D721Med (cell line): ENCODE results near the gene NCKAP5.

ENCODE experiments used
- DNase-seq: peaks from one replicate; pipeline ENCODE4 v3.0.0; 2011; ENCODE audit warnings: low spot score; ENCODE audit not compliant: insufficient read length
- FAIRE-seq: peaks from 2 replicates; lab custom pipeline; 2011; peaks lifted over from hg19 to GRCh38; lab: Jason Lieb, UNC
- TF ChIP-seq, protein P1 (sequence below): IDR thresholded peaks from 2 replicates; pipeline ENCODE4 v1.5.1; 2012; ENCODE audit warnings: mild to moderate bottlenecking, control low read depth; ENCODE audit not compliant: insufficient read depth; ENCODE audit errors: missing control alignments

Gene NCKAP5

DNA sequence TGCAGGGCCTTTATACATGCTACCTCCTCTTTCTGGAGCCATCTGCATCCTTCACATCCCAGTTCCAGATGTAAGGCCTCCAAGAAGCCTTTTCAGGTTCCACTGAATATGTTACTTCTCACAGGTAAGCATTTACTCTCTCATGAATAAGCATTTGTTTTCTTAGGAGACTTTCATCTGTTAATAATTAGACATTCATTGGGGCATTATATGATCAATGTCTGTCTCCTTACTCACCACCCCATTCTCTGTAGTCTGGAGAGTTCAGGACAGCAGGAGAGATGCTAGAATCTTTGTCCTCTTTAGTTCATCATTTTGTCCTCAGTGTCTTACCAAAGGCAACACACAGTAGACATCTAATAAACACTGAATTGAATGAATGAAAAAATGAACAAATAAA is 185.7 kb downstream of the NCKAP5 start:
- FAIRE-seq: no peak

DNA sequence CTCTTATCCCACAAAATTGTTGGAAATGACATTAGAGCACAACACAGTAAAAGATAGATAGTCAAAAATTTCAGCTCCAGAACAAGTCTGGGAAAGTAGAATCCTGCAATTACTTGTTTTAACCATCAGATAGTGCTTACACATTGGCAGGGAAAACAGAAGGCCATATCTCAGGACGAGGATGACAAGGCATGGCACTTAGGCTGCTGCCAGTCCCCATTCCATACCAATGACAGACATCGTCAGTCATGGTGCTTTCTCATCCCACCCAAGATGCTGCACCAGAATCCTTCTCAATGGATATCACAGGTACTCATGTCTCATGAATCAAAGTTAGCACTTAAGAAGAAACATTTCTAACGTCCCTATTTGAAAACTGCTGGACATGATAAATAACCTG is 187.3 kb downstream of the NCKAP5 start:
- FAIRE-seq: no peak

More for the DNA sequence above, 185.7 kb downstream of the NCKAP5 start:
- DNase-seq: no peak
- TF ChIP-seq, protein P1, sequence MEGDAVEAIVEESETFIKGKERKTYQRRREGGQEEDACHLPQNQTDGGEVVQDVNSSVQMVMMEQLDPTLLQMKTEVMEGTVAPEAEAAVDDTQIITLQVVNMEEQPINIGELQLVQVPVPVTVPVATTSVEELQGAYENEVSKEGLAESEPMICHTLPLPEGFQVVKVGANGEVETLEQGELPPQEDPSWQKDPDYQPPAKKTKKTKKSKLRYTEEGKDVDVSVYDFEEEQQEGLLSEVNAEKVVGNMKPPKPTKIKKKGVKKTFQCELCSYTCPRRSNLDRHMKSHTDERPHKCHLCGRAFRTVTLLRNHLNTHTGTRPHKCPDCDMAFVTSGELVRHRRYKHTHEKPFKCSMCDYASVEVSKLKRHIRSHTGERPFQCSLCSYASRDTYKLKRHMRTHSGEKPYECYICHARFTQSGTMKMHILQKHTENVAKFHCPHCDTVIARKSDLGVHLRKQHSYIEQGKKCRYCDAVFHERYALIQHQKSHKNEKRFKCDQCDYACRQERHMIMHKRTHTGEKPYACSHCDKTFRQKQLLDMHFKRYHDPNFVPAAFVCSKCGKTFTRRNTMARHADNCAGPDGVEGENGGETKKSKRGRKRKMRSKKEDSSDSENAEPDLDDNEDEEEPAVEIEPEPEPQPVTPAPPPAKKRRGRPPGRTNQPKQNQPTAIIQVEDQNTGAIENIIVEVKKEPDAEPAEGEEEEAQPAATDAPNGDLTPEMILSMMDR: no peak

DNA sequence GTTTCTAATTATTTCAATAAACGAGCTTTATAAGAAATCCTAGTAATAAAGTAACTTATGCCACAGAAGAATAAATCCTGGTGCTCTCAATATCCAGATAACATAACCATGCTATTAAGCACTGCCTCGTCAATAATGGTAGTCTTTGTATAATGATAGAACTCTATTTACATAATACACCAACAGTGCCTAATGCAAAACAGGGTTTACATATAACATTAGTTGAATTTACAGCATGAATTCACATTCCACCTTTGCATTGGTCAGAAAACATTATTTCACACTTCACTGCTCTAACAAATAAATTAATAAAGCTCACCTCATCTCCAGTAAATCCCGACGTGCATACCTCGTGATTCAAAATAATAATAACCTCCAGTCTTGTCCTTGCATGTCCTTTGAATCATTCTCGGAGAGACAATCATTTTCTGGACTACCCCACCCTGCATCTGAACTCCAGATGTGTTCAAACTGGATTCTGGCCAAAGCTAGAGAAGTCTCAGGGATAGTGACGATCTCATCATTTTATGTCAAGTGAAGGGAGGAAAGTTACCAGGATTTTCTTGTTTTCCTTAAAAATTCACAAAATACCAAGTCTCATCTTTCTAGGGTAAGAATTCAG is 189.2 kb downstream of the NCKAP5 start:
- TF ChIP-seq, protein P1: no peak
- no peak for FAIRE-seq
- no peak for DNase-seq

More for the DNA sequence above, 187.3 kb downstream of the NCKAP5 start:
- no peak for DNase-seq
- TF ChIP-seq, protein P1: no peak

DNA sequence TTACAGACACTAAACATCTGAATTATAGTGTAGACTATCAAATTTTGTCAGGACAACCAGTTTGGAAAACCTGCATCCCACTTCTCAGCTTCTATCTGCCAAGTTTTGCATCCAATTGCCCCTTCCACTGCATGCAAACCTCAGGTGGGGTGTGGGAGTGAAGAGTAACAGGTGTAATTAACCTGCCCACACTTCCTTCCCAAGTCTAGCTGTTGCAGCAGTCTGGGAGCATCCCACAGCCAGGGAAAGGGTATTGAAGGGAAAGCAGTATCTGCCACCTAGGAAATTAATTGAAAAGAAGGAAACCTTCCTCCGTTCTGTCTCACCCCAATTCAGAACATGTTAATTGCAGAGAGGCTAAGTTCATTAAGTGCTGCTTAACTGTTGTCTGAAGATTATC is 189.9 kb downstream of the NCKAP5 start:
- no peak for DNase-seq
- FAIRE-seq: no peak
- TF ChIP-seq, protein P1: no peak

DNA sequence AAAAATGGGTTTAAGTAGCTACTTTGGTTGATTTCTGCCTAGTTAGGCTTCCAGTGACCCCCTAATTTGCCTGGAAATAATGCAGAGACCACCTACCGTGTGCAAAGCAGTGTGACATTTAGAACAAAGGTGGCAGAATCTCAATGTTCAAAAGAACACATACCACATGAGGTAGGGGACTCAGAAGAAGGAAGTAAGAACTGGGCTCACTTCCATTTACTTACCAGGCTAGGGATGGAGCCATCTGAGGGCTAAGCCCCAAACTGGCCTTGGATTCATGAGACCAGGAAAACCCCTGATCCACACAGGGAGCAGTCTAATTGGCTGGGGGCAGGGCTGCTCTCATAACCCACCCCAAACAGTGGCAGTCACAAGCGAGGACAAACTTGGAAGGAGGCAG is 190.7 kb downstream of the NCKAP5 start:
- DNase-seq (no peak), FAIRE-seq (no peak)
- TF ChIP-seq, protein P1: no peak

DNA sequence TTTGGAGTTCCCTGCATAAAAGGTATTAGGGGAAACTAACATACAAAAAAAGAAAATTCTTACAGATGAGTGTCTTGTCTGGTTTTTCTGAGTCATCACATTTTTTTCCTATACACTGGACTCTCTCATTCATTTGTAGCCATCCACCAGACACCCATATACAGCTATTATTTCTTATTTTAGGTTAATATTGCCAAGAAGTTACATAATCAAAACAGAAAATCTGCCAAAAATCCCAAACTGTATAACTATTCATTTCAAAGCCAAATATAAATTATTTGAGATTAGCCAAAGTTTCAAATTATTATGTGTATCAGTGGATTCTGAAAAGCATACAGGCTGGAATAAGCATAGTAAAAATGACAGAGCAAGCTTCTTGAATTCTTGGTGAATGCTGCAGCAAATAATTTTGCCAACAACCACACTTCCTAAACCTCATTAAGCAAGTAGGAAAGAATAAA is 191.2 kb downstream of the NCKAP5 start:
- TF ChIP-seq, protein P1: no peak
- DNase-seq (no peak), FAIRE-seq (no peak)

DNA sequence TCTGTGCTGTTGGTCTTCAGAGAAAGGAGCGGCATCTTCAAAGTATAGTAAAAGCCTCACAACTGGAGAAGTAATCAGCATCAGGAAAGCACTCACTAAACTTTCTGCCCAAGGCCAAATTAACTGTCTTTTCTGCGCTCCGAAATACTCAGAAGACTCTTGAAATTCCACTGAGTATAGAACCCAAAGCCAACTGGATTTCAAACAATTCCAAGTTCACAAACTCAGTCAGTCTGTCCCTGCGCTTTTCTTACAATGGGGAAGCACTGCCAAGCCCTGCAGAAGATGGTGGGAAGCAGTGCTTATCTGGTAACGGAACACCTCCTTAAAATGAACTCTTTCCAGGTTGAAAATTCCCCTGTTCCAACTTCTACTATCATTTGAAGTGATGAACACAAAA is 193.5 kb downstream of the NCKAP5 start:
- FAIRE-seq (no peak), DNase-seq (no peak)
- TF ChIP-seq, protein P1: no peak
